Activated T-helper 1 cell treated with anti-CD3 and anti-CD28 coated beads, Interleukin-2, amount 50 U/mL, for 16 hours (primary cell): Measurements from ENCODE around the gene GRID2IP.
"Not testable (repeated sequence)": the region's sequence is repeated elsewhere in the genome, so short reads cannot be mapped to it uniquely, and the experiment has no call there.

Source experiments
- DNase-seq, 2 donors: peaks; one replicate each; pipeline ENCODE4 v3.0.0-alpha.2; 2020; ENCODE audit warnings: low read depth in 1 of 2, low spot score in 1 of 2

GRID2IP gene

GRCh38 chr7:6491194-6491593, 60.1 kb downstream of the GRID2IP start:
- no peak for DNase-seq

GRCh38 chr7:6489612-6490011, 61.6 kb downstream of the GRID2IP start:
- DNase-seq: no peak

- no peak for DNase-seq
These were observed 64.1 kb downstream of the GRID2IP start for GRCh38 chr7:6487184-6487545.

GRCh38 chr7:6486438-6487183, 64.7 kb downstream of the GRID2IP start:
- DNase-seq: no peak

GRCh38 chr7:6482743-6483119, 68.5 kb downstream of the GRID2IP start:
- no peak for DNase-seq

GRCh38 chr7:6482307-6482706, 69.0 kb downstream of the GRID2IP start:
- no peak for DNase-seq

GRCh38 chr7:6481445-6481844, 69.8 kb downstream of the GRID2IP start:
- no peak for DNase-seq

GRCh38 chr7:6480323-6480660, 71.0 kb downstream of the GRID2IP start:
- no peak for DNase-seq

GRCh38 chr7:6479067-6479466, 72.2 kb downstream of the GRID2IP start:
- no peak for DNase-seq

GRCh38 chr7:6478186-6478585, 73.1 kb downstream of the GRID2IP start:
- DNase-seq: no peak

GRCh38 chr7:6477318-6477660, 74.0 kb downstream of the GRID2IP start:
- DNase-seq: no peak

GRCh38 chr7:6476596-6477317, 74.5 kb downstream of the GRID2IP start:
- DNase-seq: no peak

GRCh38 chr7:6475433-6476186, 75.7 kb downstream of the GRID2IP start:
- DNase-seq: no peak

GRCh38 chr7:6465862-6466261, 85.4 kb downstream of the GRID2IP start:
- DNase-seq: no peak

GRCh38 chr7:6463609-6464008, 87.7 kb downstream of the GRID2IP start:
- not testable (repeated sequence) for DNase-seq

- no peak for DNase-seq
These were observed 89.2 kb downstream of the GRID2IP start for GRCh38 chr7:6461946-6462550.

GRCh38 chr7:6460990-6461584, 90.2 kb downstream of the GRID2IP start:
- no peak for DNase-seq

GRCh38 chr7:6460303-6460702, 91.0 kb downstream of the GRID2IP start:
- no peak for DNase-seq

- not testable (repeated sequence) for DNase-seq
These were observed 92.6 kb downstream of the GRID2IP start for GRCh38 chr7:6458676-6459075.

GRCh38 chr7:6453734-6454133, 97.5 kb downstream of the GRID2IP start:
- DNase-seq: no peak

GRCh38 chr7:6451224-6451705, 100.0 kb downstream of the GRID2IP start:
- DNase-seq: no peak
